ENCODE data around the gene GRB10.

GRB10 gene

GRCh38 chr7:50803359-50804337 is 21.0 kb upstream of the GRB10 start:
- DNase-seq (no peak), ATAC-seq (ENCODE audit: insufficient read depth, low read depth) (no peak)
- no peak for TF ChIP-seq EZH2 (IDR thresholded peaks at IDR 0.05; ENCODE audit: borderline replicate concordance, low read depth, low read length, severe bottlenecking)
- TF ChIP-seq, protein P1, sequence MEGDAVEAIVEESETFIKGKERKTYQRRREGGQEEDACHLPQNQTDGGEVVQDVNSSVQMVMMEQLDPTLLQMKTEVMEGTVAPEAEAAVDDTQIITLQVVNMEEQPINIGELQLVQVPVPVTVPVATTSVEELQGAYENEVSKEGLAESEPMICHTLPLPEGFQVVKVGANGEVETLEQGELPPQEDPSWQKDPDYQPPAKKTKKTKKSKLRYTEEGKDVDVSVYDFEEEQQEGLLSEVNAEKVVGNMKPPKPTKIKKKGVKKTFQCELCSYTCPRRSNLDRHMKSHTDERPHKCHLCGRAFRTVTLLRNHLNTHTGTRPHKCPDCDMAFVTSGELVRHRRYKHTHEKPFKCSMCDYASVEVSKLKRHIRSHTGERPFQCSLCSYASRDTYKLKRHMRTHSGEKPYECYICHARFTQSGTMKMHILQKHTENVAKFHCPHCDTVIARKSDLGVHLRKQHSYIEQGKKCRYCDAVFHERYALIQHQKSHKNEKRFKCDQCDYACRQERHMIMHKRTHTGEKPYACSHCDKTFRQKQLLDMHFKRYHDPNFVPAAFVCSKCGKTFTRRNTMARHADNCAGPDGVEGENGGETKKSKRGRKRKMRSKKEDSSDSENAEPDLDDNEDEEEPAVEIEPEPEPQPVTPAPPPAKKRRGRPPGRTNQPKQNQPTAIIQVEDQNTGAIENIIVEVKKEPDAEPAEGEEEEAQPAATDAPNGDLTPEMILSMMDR (IDR thresholded peaks at IDR 0.05; ENCODE audit: borderline replicate concordance, extremely low read depth, low read length, poor library complexity, severe bottlenecking): no peak
- H3K4me3 ChIP-seq (ENCODE audit: low read depth in 1 of 2, low read length in 2 of 2): no peak overlapping the region
- H3K27ac ChIP-seq (ENCODE audit: low read length): no peak overlapping the region
- H3K36me3 ChIP-seq (ENCODE audit: insufficient read depth, low read length): no peaks in the 10 kb centered on the region
- H3K9me3 ChIP-seq (ENCODE audit: insufficient read depth, low read length, severe bottlenecking): no peaks in the 10 kb centered on the region
- no peak overlapping the region for H2AFZ ChIP-seq (ENCODE audit: low read depth, low read length)
- H3K4me2 ChIP-seq (ENCODE audit: insufficient read depth, low read length): no peak overlapping the region
- no peaks in the 10 kb centered on the region for H3K4me1 ChIP-seq (ENCODE audit: insufficient read depth, low read length)
- no peak overlapping the region for H3K9ac ChIP-seq (ENCODE audit: low read depth, low read length)
- H3K27me3 ChIP-seq (ENCODE audit: insufficient read depth, low read length, poor library complexity): peaks cover 3% of the 10 kb centered on the region
- H4K20me1 ChIP-seq (ENCODE audit: insufficient read depth, low read length): no peaks in the 10 kb centered on the region
- H3K79me2 ChIP-seq (ENCODE audit: insufficient read depth, low read length): no peaks in the 10 kb centered on the region

DNA sequence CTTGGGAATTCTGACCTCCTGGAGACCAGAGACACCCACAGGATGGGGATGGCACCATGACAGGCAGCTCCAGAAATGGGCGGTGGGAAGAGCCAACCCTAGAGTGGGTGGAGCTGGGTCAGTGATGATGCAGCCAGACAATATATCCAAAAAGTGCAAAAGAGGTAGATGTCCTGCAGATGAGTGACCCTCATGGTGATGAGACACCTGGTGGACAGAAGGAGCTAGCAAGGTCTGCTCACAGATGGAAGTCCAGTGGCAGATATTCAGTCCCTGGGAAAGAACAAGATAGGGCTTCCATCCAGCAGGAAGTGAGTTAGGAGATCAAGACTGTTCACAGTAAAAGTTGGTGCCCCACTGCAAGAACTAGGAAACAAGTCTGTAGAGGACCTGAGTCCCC is 19.2 kb upstream of the GRB10 start:
- ATAC-seq (ENCODE audit: insufficient read depth, low read depth) (no peak), DNase-seq (no peak)
- Histone ChIP-seq H3K4me2 (ENCODE audit: insufficient read depth, low read length) (no peak overlapping the region), H3K9ac (ENCODE audit: low read depth, low read length) (no peak overlapping the region), H3K36me3 (ENCODE audit: insufficient read depth, low read length) (no peaks in the 10 kb centered on the region), H3K27ac (ENCODE audit: low read length) (no peak overlapping the region), H3K4me1 (ENCODE audit: insufficient read depth, low read length) (no peaks in the 10 kb centered on the region), H4K20me1 (ENCODE audit: insufficient read depth, low read length) (no peaks in the 10 kb centered on the region), H3K27me3 (ENCODE audit: insufficient read depth, low read length, poor library complexity) (peaks cover 3% of the 10 kb centered on the region), H3K9me3 (ENCODE audit: insufficient read depth, low read length, severe bottlenecking) (no peaks in the 10 kb centered on the region), H3K4me3 (ENCODE audit: low read depth in 1 of 2, low read length in 2 of 2) (no peak overlapping the region), H2AFZ (ENCODE audit: low read depth, low read length) (no peak overlapping the region), H3K79me2 (ENCODE audit: insufficient read depth, low read length) (no peaks in the 10 kb centered on the region)
- no peak for TF ChIP-seq EZH2 (IDR thresholded peaks at IDR 0.05; ENCODE audit: borderline replicate concordance, low read depth, low read length, severe bottlenecking)
- TF ChIP-seq, protein P1 (IDR thresholded peaks at IDR 0.05; ENCODE audit: borderline replicate concordance, extremely low read depth, low read length, poor library complexity, severe bottlenecking): no peak

DNA sequence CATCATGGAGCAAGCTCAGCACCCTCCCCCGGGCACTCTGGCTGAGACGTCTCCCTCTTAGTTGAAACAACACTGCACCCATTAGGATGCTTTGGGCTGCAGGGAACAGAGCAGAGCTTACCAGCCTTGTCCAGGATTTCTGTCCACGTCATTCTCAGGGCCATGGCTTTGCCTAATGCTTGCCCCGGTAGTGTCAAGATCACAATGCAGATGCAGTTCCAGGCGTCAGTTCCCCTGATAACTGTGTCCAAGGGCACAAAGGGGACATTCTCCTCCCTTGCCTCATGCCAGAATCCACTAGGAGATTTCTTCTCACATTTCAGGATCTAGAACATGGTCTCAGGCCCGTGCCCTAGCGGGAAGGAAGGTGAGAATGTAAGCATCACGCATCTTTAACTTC is 17.2 kb upstream of the GRB10 start:
- ATAC-seq (ENCODE audit: insufficient read depth, low read depth) (no peak), DNase-seq (no peak)
- Histone ChIP-seq H3K4me1 (ENCODE audit: insufficient read depth, low read length) (no peaks in the 10 kb centered on the region), H4K20me1 (ENCODE audit: insufficient read depth, low read length) (no peaks in the 10 kb centered on the region), H2AFZ (ENCODE audit: low read depth, low read length) (no peak overlapping the region), H3K27me3 (ENCODE audit: insufficient read depth, low read length, poor library complexity) (peaks cover 3% of the 10 kb centered on the region), H3K9ac (ENCODE audit: low read depth, low read length) (no peak overlapping the region), H3K4me3 (ENCODE audit: low read depth in 1 of 2, low read length in 2 of 2) (no peak overlapping the region), H3K4me2 (ENCODE audit: insufficient read depth, low read length) (no peak overlapping the region), H3K36me3 (ENCODE audit: insufficient read depth, low read length) (no peaks in the 10 kb centered on the region), H3K27ac (ENCODE audit: low read length) (no peak overlapping the region), H3K9me3 (ENCODE audit: insufficient read depth, low read length, severe bottlenecking) (no peaks in the 10 kb centered on the region), H3K79me2 (ENCODE audit: insufficient read depth, low read length) (no peaks in the 10 kb centered on the region)
- TF ChIP-seq, protein P1 (IDR thresholded peaks at IDR 0.05; ENCODE audit: borderline replicate concordance, extremely low read depth, low read length, poor library complexity, severe bottlenecking): no peak
- no peak for TF ChIP-seq EZH2 (IDR thresholded peaks at IDR 0.05; ENCODE audit: borderline replicate concordance, low read depth, low read length, severe bottlenecking)
